Prostate gland (tissue), 2 donors: ENCODE data around the gene EEF1AKMT2. TPM values are rescaled to one million over a fixed set of nuclear protein-coding genes. Genes with fewer than 3 reads are reported as not detected.
A peak's percentile ranks its signal among the peaks of the same experiment; 100 is the strongest.

Source experiments
- DNase-seq: peaks from one replicate; pipeline ENCODE4 v3.0.0-alpha.2; 2019; ENCODE audit warnings: low spot score
- H3K27ac ChIP-seq, 2 donors: fragments of 200-600 bp; sonication (generic); 2 replicates each; pipeline ENCODE4 v1.5.1; 2017 to 2019
- H3K27me3 ChIP-seq: fragments of 200-600 bp; sonication (generic); replicated peaks from 2 replicates; pipeline ENCODE4 v1.5.1; 2019; ENCODE audit not compliant: insufficient read depth
- H3K36me3 ChIP-seq, 2 donors: fragments of 200-600 bp; sonication (generic); 1 replicate in 1 of 2; 2 replicates in 1 of 2; pipeline versions ENCODE4 v1.5.1 to v1.8.1; 2017 to 2019
- H3K4me1 ChIP-seq: fragments of 200-600 bp; sonication (generic); replicated peaks from 2 replicates; pipeline ENCODE4 v1.5.1; 2019
- H3K4me3 ChIP-seq, 2 donors: fragments of 200-600 bp; sonication (generic); 2 replicates each; pipeline ENCODE4 v1.5.1; 2017 to 2019
- H3K9me3 ChIP-seq: fragments of 200-600 bp; sonication (generic); 2 replicates; pipeline ENCODE4 v1.5.1; 2017
- POLR2A ChIP-seq: fragments of 450-650 bp; IDR thresholded peaks from one replicate; pipeline ENCODE4 v1.6.1; 2016; ENCODE audit warnings: antibody characterized with exemption, mild to moderate bottlenecking
- POLR2AphosphoS5 ChIP-seq: sonication (generic); formaldehyde crosslinking; IDR thresholded peaks from one replicate; pipeline ENCODE4 v1.6.1; 2017; ENCODE audit warnings: antibody characterized with exemption
- WGBS: methylation state at CpG from one replicate; pipeline ENCODE4 v1.1.5; 2018; 5-methylcytosine and 5-hydroxymethylcytosine counted together
- intact Hi-C: fragments of 100-400 bp; cut with DNase I; formaldehyde crosslinking; loops from one replicate; pipeline ENCODE4 v1.14.2; 2022
- total RNA-seq, 2 donors: library from RNA; depleted of rRNA; stranded (reverse); fragments of >200 nt; gene quantifications; one replicate each; pipeline ENCODE4 v1.1.0, GENCODE V29; 2016
- TF ChIP-seq, protein P1 (sequence below), 4 experiments: fragments of 200-600 bp in 2 of 4; fragments of 450-650 bp in 2 of 4; sonication (generic) in 2 of 4; IDR thresholded peaks; 1 replicate in 3 of 4; 2 replicates in 1 of 4; pipeline ENCODE4 v1.5.1; 2016 to 2019; ENCODE audit warnings: antibody characterized with exemption in 4 of 4, mild to moderate bottlenecking in 2 of 4, moderate library complexity in 2 of 4

The EEF1AKMT2 gene
- total RNA-seq, 2 donors from 2014 or later, result 15.7 to 20.5 TPM

DNA sequence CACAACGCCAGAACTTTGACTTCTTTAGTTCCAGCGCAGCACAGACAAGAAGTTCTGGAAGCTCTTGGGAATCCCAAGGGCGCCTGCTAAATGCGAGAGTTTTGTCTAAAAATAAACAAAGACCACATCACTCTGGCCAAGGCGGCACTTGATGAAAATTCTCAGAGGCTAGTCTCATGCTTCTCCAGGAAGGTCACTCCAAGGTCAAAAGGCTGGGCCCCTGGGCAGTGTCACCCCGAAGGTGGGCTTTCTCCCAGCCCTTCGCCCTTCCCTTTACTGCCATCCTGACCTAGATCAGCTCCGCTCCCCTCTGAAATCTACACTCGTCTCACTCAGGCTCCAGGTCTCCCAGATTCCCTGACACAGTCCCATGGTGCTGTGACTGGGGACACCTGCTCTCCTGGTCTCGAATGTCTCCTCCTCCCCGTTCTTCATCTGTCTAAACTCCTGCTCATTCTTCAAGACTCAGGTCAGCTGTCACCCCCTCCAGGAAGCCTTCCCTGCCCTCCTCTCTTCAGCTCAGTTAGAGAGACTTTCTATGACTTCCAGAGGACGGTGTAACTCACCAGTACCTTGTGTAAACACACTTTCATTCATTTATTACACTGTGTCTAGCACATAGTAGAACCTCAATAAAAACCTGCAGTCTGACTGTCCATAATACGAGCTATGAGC, 58.0 kb downstream of the EEF1AKMT2 start:
- WGBS, result 48% methylated on average over 13 of the region's 13 CpGs
- H3K27me3 ChIP-seq, result no peaks in the 10 kb centered on the region
- peak overlapping the region; percentile 58 to 67 for H3K27ac ChIP-seq
- H3K4me3 ChIP-seq, result no peak overlapping the region
- peaks cover 14% of the 10 kb centered on the region for H3K4me1 ChIP-seq
- TF ChIP-seq POLR2AphosphoS5 (no peak), POLR2A (no peak)
- TF ChIP-seq, protein P1, sequence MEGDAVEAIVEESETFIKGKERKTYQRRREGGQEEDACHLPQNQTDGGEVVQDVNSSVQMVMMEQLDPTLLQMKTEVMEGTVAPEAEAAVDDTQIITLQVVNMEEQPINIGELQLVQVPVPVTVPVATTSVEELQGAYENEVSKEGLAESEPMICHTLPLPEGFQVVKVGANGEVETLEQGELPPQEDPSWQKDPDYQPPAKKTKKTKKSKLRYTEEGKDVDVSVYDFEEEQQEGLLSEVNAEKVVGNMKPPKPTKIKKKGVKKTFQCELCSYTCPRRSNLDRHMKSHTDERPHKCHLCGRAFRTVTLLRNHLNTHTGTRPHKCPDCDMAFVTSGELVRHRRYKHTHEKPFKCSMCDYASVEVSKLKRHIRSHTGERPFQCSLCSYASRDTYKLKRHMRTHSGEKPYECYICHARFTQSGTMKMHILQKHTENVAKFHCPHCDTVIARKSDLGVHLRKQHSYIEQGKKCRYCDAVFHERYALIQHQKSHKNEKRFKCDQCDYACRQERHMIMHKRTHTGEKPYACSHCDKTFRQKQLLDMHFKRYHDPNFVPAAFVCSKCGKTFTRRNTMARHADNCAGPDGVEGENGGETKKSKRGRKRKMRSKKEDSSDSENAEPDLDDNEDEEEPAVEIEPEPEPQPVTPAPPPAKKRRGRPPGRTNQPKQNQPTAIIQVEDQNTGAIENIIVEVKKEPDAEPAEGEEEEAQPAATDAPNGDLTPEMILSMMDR (IDR thresholded peaks at IDR 0.05), result no peak
- intact Hi-C loops, result no loop called here
- H3K36me3 ChIP-seq, result no peaks in the 10 kb centered on the region
- DNase-seq, result no peak
- H3K9me3 ChIP-seq, result no peaks in the 10 kb centered on the region

DNA sequence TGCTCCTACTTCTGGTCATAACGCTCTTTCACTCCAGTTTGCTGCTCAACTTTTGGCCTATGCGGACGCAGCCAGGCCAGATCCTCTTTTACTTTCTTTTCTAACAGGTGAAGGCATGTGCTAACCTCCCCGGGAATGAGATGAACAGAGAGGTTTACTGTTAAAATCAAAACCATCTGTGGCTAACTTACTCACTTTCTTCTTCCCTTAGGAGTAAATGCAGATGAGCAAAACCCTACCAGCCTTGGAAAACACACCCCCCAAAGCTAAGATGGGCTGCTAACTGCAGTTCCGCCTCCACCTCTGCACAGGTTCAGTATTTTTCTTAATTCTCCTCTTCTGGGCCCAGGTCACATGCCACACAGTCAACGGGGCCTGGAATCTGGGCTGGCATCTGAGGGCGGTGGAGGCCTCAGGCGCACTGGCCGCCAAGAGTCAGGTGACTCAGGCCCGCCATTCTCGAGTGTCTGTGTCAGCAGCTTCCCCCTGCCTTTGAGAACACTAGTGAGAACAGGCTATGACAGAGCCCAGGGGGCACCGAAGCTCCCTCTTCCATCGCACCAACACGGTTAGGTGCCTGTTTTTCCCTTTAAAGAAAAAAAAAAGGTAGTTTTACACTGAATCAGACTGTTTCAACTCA, 58.6 kb downstream of the EEF1AKMT2 start:
- WGBS, result 37% methylated on average over 14 of the region's 14 CpGs
- intact Hi-C loops, result no loop called here
- Histone ChIP-seq H3K4me1 (peaks cover 16% of the 10 kb centered on the region), H3K27ac (peak overlapping the region; percentile 58 to 67), H3K9me3 (no peaks in the 10 kb centered on the region), H3K4me3 (no peak overlapping the region), H3K27me3 (no peaks in the 10 kb centered on the region), H3K36me3 (no peaks in the 10 kb centered on the region)
- TF ChIP-seq, protein P1 (IDR thresholded peaks at IDR 0.05), result no peak
- TF ChIP-seq POLR2AphosphoS5 (no peak), POLR2A (no peak)
- no peak for DNase-seq

DNA sequence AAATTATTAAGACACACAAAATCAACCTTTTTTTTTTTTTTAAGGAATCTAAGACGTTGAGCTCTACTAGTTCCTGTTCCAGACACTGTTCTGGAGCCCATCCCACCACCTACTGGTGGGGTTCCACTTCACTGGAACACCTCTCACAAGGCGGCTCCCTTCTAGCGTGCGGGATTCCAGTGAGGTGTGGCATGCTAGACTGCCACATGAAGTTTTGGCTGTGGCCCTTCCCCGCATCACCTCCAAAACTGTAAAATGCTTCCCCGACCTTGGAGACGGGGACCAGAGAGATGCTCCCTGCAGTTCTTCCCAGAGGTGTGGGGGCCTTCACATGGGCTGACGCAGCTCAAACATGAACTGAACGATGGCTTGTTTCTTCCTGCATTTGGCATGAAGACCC, 60.1 kb downstream of the EEF1AKMT2 start:
- H3K4me1 ChIP-seq, result peaks cover 21% of the 10 kb centered on the region

DNA sequence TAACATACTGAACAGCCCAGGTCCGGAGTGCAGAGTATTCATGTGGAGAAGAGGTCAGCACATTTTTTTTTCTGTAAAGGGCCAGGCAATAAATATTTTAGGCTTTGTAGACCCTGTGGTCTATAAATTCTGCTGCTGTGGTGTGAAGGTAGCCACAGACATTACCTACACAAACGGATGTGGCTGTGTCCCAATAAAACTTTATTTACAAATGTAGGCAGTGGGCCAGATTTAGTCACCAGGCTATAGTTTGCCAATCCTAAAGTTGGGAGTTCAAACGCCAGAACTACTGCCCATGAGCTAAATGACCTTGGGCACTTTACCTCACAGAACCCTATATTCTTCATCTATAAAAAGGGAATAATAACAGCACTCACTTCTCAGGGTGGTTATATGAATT, 60.9 kb downstream of the EEF1AKMT2 start:
- intact Hi-C loops, result no loop called here
- no peaks in the 10 kb centered on the region for H3K36me3 ChIP-seq
- no peak for DNase-seq
- H3K9me3 ChIP-seq, result no peaks in the 10 kb centered on the region
- peaks cover 17% of the 10 kb centered on the region for H3K4me1 ChIP-seq
- TF ChIP-seq POLR2AphosphoS5, result no peak
- WGBS, result 61% methylated on average over 3 of the region's 3 CpGs
- no peaks in the 10 kb centered on the region for H3K27me3 ChIP-seq
- no peak overlapping the region for H3K27ac ChIP-seq
- H3K4me3 ChIP-seq, result no peak overlapping the region

More for the DNA sequence above, 60.1 kb downstream of the EEF1AKMT2 start:
- no peak for TF ChIP-seq POLR2AphosphoS5
- TF ChIP-seq POLR2A, result no peak
- TF ChIP-seq, protein P1 (IDR thresholded peaks at IDR 0.05), result no peak
- no peak overlapping the region for H3K27ac ChIP-seq
- no peaks in the 10 kb centered on the region for H3K27me3 ChIP-seq
- H3K9me3 ChIP-seq, result no peaks in the 10 kb centered on the region
- H3K36me3 ChIP-seq, result no peaks in the 10 kb centered on the region
- WGBS, result 84% methylated on average over 9 of the region's 9 CpGs
- H3K4me3 ChIP-seq, result no peak overlapping the region
- DNase-seq, result no peak
- intact Hi-C loops, result no loop called here

DNA sequence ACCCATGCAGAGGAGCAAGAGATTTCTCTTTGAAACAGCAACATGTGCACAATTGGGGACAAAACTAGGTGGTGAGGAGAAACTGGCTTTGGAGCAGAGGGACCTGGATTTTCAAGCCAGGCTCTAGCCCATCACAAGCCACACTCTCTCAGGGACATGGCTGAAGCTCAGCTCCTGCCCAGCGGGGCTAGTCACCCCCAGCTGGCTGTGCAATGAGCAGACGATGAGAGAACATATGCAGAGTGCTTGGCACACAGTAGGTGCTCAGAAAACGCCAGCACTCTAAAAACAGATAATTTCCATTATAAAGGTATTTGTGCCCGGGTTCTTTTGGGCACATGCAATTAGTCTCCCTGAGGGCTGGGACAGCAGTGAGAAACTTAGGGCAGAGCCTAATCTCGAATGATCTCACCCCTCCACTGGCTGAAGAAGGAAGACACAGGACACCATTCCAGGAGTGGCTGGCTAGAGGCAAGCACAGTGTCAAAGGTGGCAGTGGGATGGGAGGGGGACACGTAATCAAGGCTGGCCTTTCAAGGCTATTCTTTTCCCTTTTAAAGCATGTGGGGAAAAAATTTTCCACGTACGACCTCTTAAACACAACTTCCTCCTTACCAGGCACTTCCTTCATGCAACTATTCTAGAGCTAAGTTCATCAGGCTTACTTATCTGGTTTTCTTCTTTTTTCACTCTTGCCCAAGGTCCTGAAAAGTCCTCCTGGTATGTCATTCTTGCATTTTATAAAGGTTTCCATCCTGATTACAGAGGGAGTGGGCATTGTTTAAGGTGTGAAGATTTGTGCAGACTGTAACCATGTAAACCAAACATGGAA, 62.6 kb downstream of the EEF1AKMT2 start:
- intact Hi-C loops, result no loop called here
- Histone ChIP-seq H3K9me3 (no peaks in the 10 kb centered on the region), H3K27me3 (no peaks in the 10 kb centered on the region), H3K4me1 (peaks cover 17% of the 10 kb centered on the region), H3K36me3 (no peaks in the 10 kb centered on the region), H3K27ac (peak overlapping the region in 1 of 2 donors; percentile 50), H3K4me3 (no peak overlapping the region)
- WGBS, result 64% methylated on average over 8 of the region's 8 CpGs
- no peak for DNase-seq
- TF ChIP-seq POLR2AphosphoS5 (no peak), POLR2A (no peak)
- TF ChIP-seq, protein P1 (IDR thresholded peaks at IDR 0.05), result no peak
